Measurements from ENCODE around the gene SIL1. TPM values are rescaled to one million over a fixed set of nuclear protein-coding genes. Genes with fewer than 3 reads are reported as not detected.

SIL1 gene
- total RNA-seq, 2 donors from 2014 or later: 69.9 to 75.6 TPM

DNA sequence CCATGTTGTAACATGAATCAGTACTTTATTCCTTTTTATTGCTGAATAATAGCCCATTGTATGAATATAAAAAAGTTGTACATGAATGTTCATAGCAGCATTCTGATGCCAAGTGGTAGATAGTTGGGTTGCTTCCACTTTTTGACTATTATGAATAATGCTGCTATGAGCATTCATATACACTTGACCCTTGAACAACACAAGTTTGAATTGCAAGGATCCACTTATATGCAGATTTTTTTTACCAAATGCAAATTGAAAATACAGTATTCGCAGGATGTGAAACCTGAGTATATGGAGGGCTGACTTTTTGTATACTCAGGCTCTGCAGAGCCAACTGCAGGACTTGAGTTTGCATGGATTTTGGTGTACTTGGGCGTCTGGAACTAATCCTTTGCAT, 14.7 kb upstream of the SIL1 start:
- H3K9me3 ChIP-seq: no peaks in the 10 kb centered on the region
- no peaks in the 10 kb centered on the region for H3K27me3 ChIP-seq (replicated peaks; ENCODE audit: insufficient read depth)
- TF ChIP-seq POLR2AphosphoS5 (IDR thresholded peaks at IDR 0.05) (no peak), POLR2A (IDR thresholded peaks at IDR 0.05) (no peak)
- TF ChIP-seq, protein P1, sequence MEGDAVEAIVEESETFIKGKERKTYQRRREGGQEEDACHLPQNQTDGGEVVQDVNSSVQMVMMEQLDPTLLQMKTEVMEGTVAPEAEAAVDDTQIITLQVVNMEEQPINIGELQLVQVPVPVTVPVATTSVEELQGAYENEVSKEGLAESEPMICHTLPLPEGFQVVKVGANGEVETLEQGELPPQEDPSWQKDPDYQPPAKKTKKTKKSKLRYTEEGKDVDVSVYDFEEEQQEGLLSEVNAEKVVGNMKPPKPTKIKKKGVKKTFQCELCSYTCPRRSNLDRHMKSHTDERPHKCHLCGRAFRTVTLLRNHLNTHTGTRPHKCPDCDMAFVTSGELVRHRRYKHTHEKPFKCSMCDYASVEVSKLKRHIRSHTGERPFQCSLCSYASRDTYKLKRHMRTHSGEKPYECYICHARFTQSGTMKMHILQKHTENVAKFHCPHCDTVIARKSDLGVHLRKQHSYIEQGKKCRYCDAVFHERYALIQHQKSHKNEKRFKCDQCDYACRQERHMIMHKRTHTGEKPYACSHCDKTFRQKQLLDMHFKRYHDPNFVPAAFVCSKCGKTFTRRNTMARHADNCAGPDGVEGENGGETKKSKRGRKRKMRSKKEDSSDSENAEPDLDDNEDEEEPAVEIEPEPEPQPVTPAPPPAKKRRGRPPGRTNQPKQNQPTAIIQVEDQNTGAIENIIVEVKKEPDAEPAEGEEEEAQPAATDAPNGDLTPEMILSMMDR (IDR thresholded peaks at IDR 0.05): no peak
- WGBS: 62% methylated on average over 2 of the region's 2 CpGs
- no peak overlapping the region for H3K4me3 ChIP-seq
- H3K4me1 ChIP-seq (replicated peaks): no peaks in the 10 kb centered on the region
- H3K36me3 ChIP-seq: no peaks in the 10 kb centered on the region
- H3K27ac ChIP-seq: no peak overlapping the region
- intact Hi-C loops (cut with DNase I): no loop called here
- no peak for DNase-seq (ENCODE audit: low spot score)

DNA sequence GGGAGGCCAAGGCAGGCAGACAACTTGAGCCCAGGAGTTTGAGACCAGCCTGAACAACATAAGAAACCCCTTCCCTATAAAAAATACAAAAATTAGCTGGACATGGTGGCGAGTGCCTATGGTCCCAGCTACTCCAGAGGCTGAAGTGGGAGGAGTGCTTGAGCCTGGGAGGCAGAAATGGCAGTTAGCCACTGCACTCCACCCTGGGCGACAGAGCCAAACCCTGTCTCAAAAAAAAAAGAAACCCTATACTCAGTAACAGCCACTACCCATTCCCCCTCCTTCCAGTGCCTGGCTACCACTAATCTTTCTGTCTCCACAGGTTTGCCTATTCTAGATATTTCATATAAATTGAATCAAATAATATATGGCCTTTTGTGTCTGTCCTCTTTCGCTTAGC, 14.3 kb upstream of the SIL1 start:
- Histone ChIP-seq H3K4me1 (replicated peaks) (no peaks in the 10 kb centered on the region), H3K4me3 (no peak overlapping the region), H3K9me3 (no peaks in the 10 kb centered on the region), H3K27ac (no peak overlapping the region), H3K36me3 (no peaks in the 10 kb centered on the region), H3K27me3 (replicated peaks; ENCODE audit: insufficient read depth) (no peaks in the 10 kb centered on the region)
- DNase-seq (ENCODE audit: low spot score): no peak
- intact Hi-C loops (cut with DNase I): no loop called here
- 55% methylated on average over 3 of the region's 3 CpGs for WGBS
- TF ChIP-seq POLR2A (IDR thresholded peaks at IDR 0.05) (no peak), POLR2AphosphoS5 (IDR thresholded peaks at IDR 0.05) (no peak)
- TF ChIP-seq, protein P1 (IDR thresholded peaks at IDR 0.05): no peak

DNA sequence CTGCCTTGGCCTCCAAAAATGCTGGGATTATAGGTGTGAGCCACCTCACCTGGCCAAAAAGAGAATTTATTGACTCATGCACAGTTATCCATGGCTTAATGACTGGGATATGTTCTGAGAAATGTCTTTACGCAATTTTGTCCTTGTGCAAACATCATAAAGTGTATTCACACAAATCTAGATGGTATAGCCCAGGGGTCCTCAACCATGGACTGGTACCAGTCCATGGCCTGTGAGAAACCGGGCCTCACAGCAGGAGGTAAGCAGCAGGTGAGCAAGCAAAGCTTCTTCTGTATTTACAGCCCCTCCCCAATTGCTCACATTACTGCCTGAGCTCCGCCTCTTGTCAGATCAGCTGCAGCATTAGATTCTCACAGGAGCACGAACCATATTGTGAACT, 12.4 kb upstream of the SIL1 start:
- intact Hi-C loops (cut with DNase I): no loop called here
- 47% methylated on average over 4 of the region's 4 CpGs for WGBS
- Histone ChIP-seq H3K9me3 (no peaks in the 10 kb centered on the region), H3K4me1 (replicated peaks) (no peaks in the 10 kb centered on the region), H3K4me3 (no peak overlapping the region), H3K27me3 (replicated peaks; ENCODE audit: insufficient read depth) (no peaks in the 10 kb centered on the region), H3K36me3 (no peaks in the 10 kb centered on the region), H3K27ac (no peak overlapping the region)
- no peak for DNase-seq (ENCODE audit: low spot score)
- no peak for TF ChIP-seq POLR2A (IDR thresholded peaks at IDR 0.05)
- TF ChIP-seq, protein P1 (IDR thresholded peaks at IDR 0.05): no peak
- TF ChIP-seq POLR2AphosphoS5 (IDR thresholded peaks at IDR 0.05): no peak

DNA sequence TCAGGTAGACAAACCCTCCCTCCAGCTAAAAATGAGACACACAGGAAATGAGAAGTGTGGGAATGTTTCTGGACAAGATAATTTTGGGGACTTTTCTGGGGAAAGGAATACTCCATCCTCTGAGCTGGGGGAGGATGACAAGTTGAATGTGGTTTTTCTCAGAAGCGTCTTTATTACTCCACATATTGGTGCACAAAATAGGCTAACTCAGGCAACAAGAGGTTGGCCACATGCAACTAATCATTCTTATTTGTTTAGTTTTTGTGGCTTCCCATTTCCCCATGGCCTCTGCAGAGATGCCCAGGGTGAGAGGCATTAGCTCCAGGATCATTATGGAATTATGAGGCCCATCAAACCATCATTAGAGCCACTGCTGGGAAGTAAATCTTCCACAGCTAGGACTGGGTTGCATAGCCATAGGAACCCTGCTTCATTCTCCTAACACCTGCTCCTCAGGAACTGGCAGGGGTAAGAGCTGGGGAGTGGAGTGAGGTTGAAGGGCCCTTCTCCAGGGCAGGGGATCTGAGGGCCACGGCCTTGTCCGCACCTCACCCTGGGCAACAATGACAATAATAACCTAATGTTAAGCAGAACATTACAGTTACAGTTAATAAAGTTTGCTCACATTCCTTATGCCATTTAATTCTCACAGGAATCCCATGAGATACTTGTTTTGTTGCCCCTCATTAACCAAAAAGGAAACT, 9.3 kb upstream of the SIL1 start:
- Histone ChIP-seq H3K27me3 (replicated peaks; ENCODE audit: insufficient read depth) (no peaks in the 10 kb centered on the region), H3K36me3 (no peaks in the 10 kb centered on the region), H3K4me3 (no peak overlapping the region), H3K4me1 (replicated peaks) (no peaks in the 10 kb centered on the region), H3K27ac (no peak overlapping the region), H3K9me3 (no peaks in the 10 kb centered on the region)
- 97% methylated on average over 3 of the region's 3 CpGs for WGBS
- intact Hi-C loops (cut with DNase I): no loop called here
- TF ChIP-seq, protein P1 (IDR thresholded peaks at IDR 0.05): no peak
- no peak for TF ChIP-seq POLR2A (IDR thresholded peaks at IDR 0.05)
- no peak for TF ChIP-seq POLR2AphosphoS5 (IDR thresholded peaks at IDR 0.05)
- DNase-seq (ENCODE audit: low spot score): no peak

DNA sequence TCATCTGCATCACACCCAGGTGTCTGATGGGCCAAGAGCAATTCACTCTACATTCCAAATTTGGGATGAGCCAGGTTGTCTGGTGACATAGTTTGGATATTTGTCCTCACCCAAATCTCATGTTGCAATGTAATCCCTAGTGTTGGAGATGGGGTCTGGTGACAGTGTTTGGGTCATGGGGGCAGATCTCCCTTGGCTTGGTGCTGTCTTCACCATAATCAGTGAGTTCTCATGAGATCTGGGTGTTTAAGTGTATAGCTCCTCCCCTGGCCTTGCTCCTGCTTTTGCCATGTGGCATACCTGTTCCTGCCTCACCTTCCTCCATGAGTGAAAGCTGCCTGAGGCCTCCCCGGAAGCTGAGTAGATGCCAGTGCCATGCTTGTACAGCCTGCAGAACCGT, 7.4 kb upstream of the SIL1 start:
- Histone ChIP-seq H3K27me3 (replicated peaks; ENCODE audit: insufficient read depth) (no peaks in the 10 kb centered on the region), H3K4me1 (replicated peaks) (no peaks in the 10 kb centered on the region), H3K27ac (no peak overlapping the region), H3K4me3 (no peak overlapping the region), H3K9me3 (no peaks in the 10 kb centered on the region), H3K36me3 (no peaks in the 10 kb centered on the region)
- TF ChIP-seq, protein P1 (IDR thresholded peaks at IDR 0.05): no peak
- TF ChIP-seq POLR2A (IDR thresholded peaks at IDR 0.05) (no peak), POLR2AphosphoS5 (IDR thresholded peaks at IDR 0.05) (no peak)
- WGBS: 94% methylated on average over 2 of the region's 2 CpGs
- intact Hi-C loops (cut with DNase I): no loop called here
- no peak for DNase-seq (ENCODE audit: low spot score)
